Natural killer cell (primary cell): ENCODE data around the gene ARSI. TPM values are rescaled to one million over a fixed set of nuclear protein-coding genes. Genes with fewer than 3 reads are reported as not detected.

Source experiments
- ATAC-seq, 3 donors: fragments of 150-1000 bp in 2 of 3; fragments of 200-7000 bp in 1 of 3; cut with Tn5 transposase; 1 replicate in 1 of 3; 2 replicates in 2 of 3; pipeline ENCODE4 v1.10.0; 2021; ENCODE audit warnings: mild to moderate bottlenecking in 2 of 3, moderate library complexity in 2 of 3
- DNase-seq, 2 donors: peaks; one replicate each; pipeline versions ENCODE4 v3.0.0 to v3.0.0-alpha.2; 2013 to 2021; ENCODE audit warnings: mixed read lengths in 1 of 2
- H3K27ac ChIP-seq: one replicate; pipeline ENCODE4 v1.5.1; 2013; ENCODE audit warnings: mild to moderate bottlenecking, low read length
- H3K27me3 ChIP-seq: one replicate; pipeline ENCODE4 v1.6.1; 2013; ENCODE audit warnings: low read length; ENCODE audit not compliant: control insufficient read depth, insufficient read depth
- H3K36me3 ChIP-seq: one replicate; pipeline ENCODE4 v1.6.1; 2013; ENCODE audit warnings: low read length; ENCODE audit not compliant: control insufficient read depth, insufficient read depth
- H3K4me1 ChIP-seq: one replicate; pipeline ENCODE4 v1.6.1; 2013; ENCODE audit warnings: low read length; ENCODE audit not compliant: control insufficient read depth, insufficient read depth
- H3K4me3 ChIP-seq: one replicate; pipeline ENCODE4 v1.5.1; 2013; ENCODE audit warnings: low read length
- H3K9me3 ChIP-seq: one replicate; pipeline ENCODE4 v1.6.1; 2013; ENCODE audit warnings: low read length; ENCODE audit not compliant: control insufficient read depth, insufficient read depth
- H3K27ac Mint-ChIP-seq, 2 donors: one replicate each; pipeline ENCODE4 v1.8.0; 2022; ENCODE audit warnings: mild to moderate bottlenecking in 2 of 2, mixed read lengths in 2 of 2, moderate library complexity in 1 of 2
- H3K27me3 Mint-ChIP-seq, 2 donors: one replicate each; pipeline ENCODE4 v1.8.0; 2022; ENCODE audit warnings: low read depth in 2 of 2, mixed read lengths in 2 of 2
- H3K36me3 Mint-ChIP-seq: one replicate; pipeline ENCODE4 v1.8.0; 2022; ENCODE audit warnings: mixed read lengths
- H3K4me1 Mint-ChIP-seq, 2 donors: one replicate each; pipeline ENCODE4 v1.8.0; 2022; ENCODE audit warnings: mixed read lengths in 2 of 2
- H3K4me3 Mint-ChIP-seq: one replicate; pipeline ENCODE4 v1.8.0; 2022; ENCODE audit warnings: mild to moderate bottlenecking, moderate library complexity, mixed read lengths
- H3K9me3 Mint-ChIP-seq, 2 donors: one replicate each; pipeline ENCODE4 v1.8.0; 2022; ENCODE audit warnings: mixed read lengths in 2 of 2
- WGBS: methylation state at CpG from one replicate; pipeline ENCODE4 v1.1.7; 2013; ENCODE audit warnings: missing lambda C conversion rate; ENCODE audit not compliant: insufficient coverage; 5-methylcytosine and 5-hydroxymethylcytosine counted together
- intact Hi-C: fragments of 100-400 bp; cut with micrococcal nuclease; formaldehyde crosslinking; loops from one replicate; pipeline ENCODE4 v1.14.2; 2022
- total RNA-seq, 4 donors: library from RNA; stranded (reverse); fragments of 120-200 nt in 1 of 4; gene quantifications; one replicate each; pipeline versions ENCODE4 v1.2.3 to v1.2.4, GENCODE V29; 2013 to 2022
- TF ChIP-seq, protein P1 (sequence below): fragments of 200-600 bp; IDR thresholded peaks from one replicate; pipeline ENCODE4 v1.8.0; 2022; ENCODE audit warnings: antibody characterized with exemption

ARSI gene
- total RNA-seq, 3 donors from 2014 or later (not counting 1 experiment from before 2014, with no cell fraction given), result 0.19 TPM; not detected in 2

DNA sequence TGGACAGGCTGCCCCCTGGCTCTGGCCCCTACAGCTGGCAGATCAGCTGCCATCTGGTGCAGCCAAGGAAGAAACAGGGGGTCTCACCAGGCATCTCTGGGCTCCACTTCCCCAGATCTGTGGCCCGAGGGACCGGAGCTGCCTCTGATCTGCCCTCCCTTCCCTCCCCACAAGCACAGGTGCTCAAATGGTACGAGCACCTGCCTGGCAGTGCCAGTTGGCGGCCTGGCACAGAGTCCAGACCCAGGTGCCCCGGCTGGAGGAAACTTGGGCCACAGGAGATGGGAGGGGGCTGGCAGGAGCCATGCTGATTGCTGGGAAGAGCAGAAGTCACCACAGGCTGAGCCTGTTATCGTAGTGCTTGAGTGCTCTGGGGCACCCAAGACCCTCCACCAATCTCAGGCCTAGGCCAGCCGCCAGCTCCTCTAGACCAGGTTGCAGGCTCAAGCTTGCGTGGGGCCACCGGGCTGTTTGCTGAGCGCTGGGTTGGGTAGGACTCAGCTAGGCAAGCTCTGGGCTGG lies 8.1 kb downstream of the ARSI start:
- no peak overlapping the region for H3K4me3 Mint-ChIP-seq
- Histone ChIP-seq H3K4me1 (no peaks in the 10 kb centered on the region), H3K4me3 (no peak overlapping the region), H3K9me3 (no peaks in the 10 kb centered on the region), H3K27ac (no peak overlapping the region), H3K27me3 (no peaks in the 10 kb centered on the region), H3K36me3 (no peaks in the 10 kb centered on the region)
- no peaks in the 10 kb centered on the region for H3K9me3 Mint-ChIP-seq
- TF ChIP-seq, protein P1, sequence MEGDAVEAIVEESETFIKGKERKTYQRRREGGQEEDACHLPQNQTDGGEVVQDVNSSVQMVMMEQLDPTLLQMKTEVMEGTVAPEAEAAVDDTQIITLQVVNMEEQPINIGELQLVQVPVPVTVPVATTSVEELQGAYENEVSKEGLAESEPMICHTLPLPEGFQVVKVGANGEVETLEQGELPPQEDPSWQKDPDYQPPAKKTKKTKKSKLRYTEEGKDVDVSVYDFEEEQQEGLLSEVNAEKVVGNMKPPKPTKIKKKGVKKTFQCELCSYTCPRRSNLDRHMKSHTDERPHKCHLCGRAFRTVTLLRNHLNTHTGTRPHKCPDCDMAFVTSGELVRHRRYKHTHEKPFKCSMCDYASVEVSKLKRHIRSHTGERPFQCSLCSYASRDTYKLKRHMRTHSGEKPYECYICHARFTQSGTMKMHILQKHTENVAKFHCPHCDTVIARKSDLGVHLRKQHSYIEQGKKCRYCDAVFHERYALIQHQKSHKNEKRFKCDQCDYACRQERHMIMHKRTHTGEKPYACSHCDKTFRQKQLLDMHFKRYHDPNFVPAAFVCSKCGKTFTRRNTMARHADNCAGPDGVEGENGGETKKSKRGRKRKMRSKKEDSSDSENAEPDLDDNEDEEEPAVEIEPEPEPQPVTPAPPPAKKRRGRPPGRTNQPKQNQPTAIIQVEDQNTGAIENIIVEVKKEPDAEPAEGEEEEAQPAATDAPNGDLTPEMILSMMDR, result no peak
- no peak overlapping the region for H3K27ac Mint-ChIP-seq
- intact Hi-C loops, result no loop called here
- DNase-seq (no peak), ATAC-seq (no peak)
- no peaks in the 10 kb centered on the region for H3K36me3 Mint-ChIP-seq
- H3K4me1 Mint-ChIP-seq, result no peaks in the 10 kb centered on the region
- peaks cover 8 to 13% of the 10 kb centered on the region in 2 donors for H3K27me3 Mint-ChIP-seq
- 91% methylated on average over 10 of the region's 10 CpGs for WGBS

DNA sequence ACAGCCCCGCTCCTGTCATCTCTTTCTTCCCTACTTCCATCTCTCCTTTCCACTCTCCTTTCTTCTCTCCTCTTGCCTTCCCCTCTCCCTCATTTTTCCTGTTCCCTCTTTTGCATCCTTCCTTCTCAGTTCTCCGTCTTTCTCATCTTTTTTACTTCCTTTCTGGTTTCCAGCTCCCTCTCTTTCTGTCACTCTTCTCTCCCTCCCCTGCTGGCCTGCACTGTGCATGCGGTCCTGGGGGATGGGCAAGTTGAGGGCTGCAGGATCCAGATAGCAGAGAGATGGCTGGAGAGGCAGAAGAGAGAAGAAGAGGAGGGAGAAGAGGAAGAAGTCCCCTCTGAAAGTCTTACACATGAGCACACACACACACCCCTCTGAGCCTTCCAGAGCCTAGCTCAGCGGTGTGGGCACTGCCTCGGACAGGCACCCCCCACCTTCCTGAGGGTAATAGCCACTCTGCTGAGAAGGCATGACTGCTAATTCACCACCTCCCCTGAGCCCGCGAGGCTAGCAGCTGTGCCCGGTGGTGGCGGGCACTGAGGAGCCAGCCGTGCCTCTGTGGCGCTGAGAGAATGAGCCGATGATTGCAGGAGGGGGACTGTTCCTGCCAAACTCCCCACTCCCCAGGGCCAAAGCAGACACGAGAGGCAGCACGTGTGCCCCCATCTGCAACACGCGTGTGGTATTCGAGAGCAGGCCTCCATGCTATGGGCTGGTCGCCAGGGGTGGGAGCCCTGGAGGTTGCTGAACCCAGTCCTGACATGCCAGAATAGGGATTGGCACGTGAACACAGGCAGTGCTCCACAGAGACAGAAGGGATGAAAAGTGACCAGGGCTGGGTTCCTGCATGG lies 9.4 kb downstream of the ARSI start:
- H3K27me3 ChIP-seq, result no peaks in the 10 kb centered on the region
- H3K4me3 Mint-ChIP-seq, result no peak overlapping the region
- H3K4me3 ChIP-seq, result no peak overlapping the region
- no peaks in the 10 kb centered on the region for H3K4me1 Mint-ChIP-seq
- ATAC-seq (no peak), DNase-seq (no peak)
- TF ChIP-seq, protein P1, result no peak
- intact Hi-C loops, result no loop called here
- no peaks in the 10 kb centered on the region for H3K4me1 ChIP-seq
- no peaks in the 10 kb centered on the region for H3K36me3 Mint-ChIP-seq
- H3K9me3 ChIP-seq, result no peaks in the 10 kb centered on the region
- WGBS, result 85% methylated on average over 18 of the region's 19 CpGs
- H3K27ac Mint-ChIP-seq, result no peak overlapping the region
- no peak overlapping the region for H3K27ac ChIP-seq
- H3K36me3 ChIP-seq, result no peaks in the 10 kb centered on the region
- H3K27me3 Mint-ChIP-seq, result peaks cover 9 to 13% of the 10 kb centered on the region in 2 donors
- no peaks in the 10 kb centered on the region for H3K9me3 Mint-ChIP-seq

GRCh38 chr5:150291388-150292385 lies 11.0 kb downstream of the ARSI start:
- 81% methylated on average over 13 of the region's 13 CpGs for WGBS
- TF ChIP-seq, protein P1, result no peak
- H3K36me3 ChIP-seq, result no peaks in the 10 kb centered on the region
- no peaks in the 10 kb centered on the region for H3K9me3 ChIP-seq
- no peak overlapping the region for H3K4me3 ChIP-seq
- intact Hi-C loops, result no loop called here
- Mint-ChIP-seq H3K27ac (no peak overlapping the region), H3K27me3 (peaks cover 9 to 14% of the 10 kb centered on the region in 2 donors), H3K9me3 (no peaks in the 10 kb centered on the region), H3K4me1 (no peaks in the 10 kb centered on the region), H3K36me3 (no peaks in the 10 kb centered on the region), H3K4me3 (no peak overlapping the region)
- DNase-seq, result no peak
- H3K4me1 ChIP-seq, result no peaks in the 10 kb centered on the region
- ATAC-seq, result no peak
- no peak overlapping the region for H3K27ac ChIP-seq
- no peaks in the 10 kb centered on the region for H3K27me3 ChIP-seq
